Bronchial epithelial cell (primary cell): ENCODE measurements around the gene VIL1. TPM values are rescaled to one million over a fixed set of nuclear protein-coding genes. Genes with fewer than 3 reads are reported as not detected.

Experiments used
- DNase-seq: peaks from one replicate; pipeline ENCODE4 v3.0.0-alpha.2; 2010; ENCODE audit warnings: low read depth
- FAIRE-seq: peaks from 2 replicates; lab custom pipeline; 2011; peaks lifted over from hg19 to GRCh38; lab: Jason Lieb, UNC
- H3K27me3 ChIP-seq: 2 replicates; pipeline ENCODE4 v1.5.1; 2011; ENCODE audit warnings: low read length; ENCODE audit not compliant: control insufficient read depth, insufficient read depth
- H3K36me3 ChIP-seq: 2 replicates; pipeline ENCODE4 v1.5.1; 2011; ENCODE audit warnings: low read length; ENCODE audit not compliant: control insufficient read depth, insufficient read depth
- H3K4me3 ChIP-seq: 2 replicates; pipeline ENCODE4 v1.5.1; 2011; ENCODE audit warnings: mild to moderate bottlenecking, low read depth, low read length, control low read depth
- total RNA-seq: library from RNA; depleted of rRNA; stranded (reverse); fragments of >200 nt; gene quantifications from 2 replicates; pipeline ENCODE4 v1.2.1, GENCODE V29; 2014
- TF ChIP-seq, protein P1 (sequence below): IDR thresholded peaks from 2 replicates; pipeline ENCODE4 v1.5.1; 2011; ENCODE audit warnings: mild to moderate bottlenecking, moderate library complexity, low read length, control low read depth, inconsistent platforms; ENCODE audit not compliant: insufficient read depth, severe bottlenecking

Gene VIL1
- total RNA-seq, 1 donor from 2014 or later, result not detected

DNA sequence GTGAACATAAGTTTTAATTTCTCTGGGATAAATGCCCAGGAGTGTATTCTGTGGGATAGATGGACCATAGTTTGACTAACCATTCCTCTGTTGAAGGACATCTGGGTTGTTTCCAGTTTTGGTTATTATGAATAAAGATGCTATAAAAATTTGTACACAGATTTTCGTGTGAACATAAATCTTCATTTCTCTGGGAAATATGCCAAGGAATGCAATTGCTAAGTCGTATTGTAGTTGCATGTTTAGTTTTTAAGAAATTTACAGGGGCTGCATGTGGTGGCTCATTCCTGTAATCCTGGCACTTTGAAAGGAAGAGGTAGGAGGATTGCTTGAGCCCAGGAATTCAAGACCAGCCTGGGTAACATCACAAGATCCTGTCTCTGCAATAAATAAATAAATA, 43.7 kb upstream of the VIL1 start:
- no peak overlapping the region for H3K4me3 ChIP-seq
- no peaks in the 10 kb centered on the region for H3K27me3 ChIP-seq
- no peak for FAIRE-seq
- TF ChIP-seq, protein P1, sequence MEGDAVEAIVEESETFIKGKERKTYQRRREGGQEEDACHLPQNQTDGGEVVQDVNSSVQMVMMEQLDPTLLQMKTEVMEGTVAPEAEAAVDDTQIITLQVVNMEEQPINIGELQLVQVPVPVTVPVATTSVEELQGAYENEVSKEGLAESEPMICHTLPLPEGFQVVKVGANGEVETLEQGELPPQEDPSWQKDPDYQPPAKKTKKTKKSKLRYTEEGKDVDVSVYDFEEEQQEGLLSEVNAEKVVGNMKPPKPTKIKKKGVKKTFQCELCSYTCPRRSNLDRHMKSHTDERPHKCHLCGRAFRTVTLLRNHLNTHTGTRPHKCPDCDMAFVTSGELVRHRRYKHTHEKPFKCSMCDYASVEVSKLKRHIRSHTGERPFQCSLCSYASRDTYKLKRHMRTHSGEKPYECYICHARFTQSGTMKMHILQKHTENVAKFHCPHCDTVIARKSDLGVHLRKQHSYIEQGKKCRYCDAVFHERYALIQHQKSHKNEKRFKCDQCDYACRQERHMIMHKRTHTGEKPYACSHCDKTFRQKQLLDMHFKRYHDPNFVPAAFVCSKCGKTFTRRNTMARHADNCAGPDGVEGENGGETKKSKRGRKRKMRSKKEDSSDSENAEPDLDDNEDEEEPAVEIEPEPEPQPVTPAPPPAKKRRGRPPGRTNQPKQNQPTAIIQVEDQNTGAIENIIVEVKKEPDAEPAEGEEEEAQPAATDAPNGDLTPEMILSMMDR, result no peak
- H3K36me3 ChIP-seq, result no peaks in the 10 kb centered on the region
- no peak for DNase-seq

DNA sequence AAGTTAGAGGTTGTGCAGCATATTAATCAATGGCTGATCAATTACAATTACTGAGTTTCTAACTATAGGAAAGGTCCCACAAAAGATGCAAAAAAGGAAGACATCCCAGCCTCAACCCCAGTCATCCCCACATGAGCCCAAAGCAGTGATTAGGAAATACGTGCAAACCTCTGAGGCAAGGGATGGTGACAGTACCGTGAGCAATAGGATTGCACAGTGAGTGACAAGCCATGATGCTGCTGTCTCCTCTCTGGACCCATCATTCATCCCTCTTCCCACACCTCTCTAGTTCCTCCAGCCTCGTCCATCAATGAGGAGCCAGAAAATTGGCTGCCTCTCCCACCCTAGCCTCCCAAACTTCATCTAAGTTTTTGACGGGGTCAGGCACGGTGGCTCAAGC, 40.9 kb upstream of the VIL1 start:
- no peak for FAIRE-seq

DNA sequence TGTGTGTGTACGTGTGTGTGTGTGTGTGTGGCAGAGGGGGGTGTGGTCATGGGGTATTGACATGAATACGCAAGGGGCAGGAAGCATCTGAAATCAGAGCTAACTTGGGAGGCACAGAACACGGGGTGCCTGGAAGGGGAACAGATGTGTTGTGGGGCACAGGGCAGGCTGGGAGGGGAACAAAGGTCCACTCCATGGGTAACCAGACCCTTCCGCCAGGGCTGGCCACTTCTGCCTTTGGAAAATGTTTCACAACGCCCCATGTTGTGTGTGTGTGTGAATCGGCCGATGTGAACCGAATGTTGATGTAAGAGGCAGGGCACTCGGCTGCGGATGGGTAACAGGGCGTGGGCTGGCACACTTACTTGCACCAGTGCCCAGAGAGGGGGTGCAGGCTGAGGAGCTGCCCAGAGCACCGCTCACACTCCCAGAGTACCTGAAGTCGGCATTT, 37.0 kb upstream of the VIL1 start, which contains the start of gene SLC11A1:
Gene SLC11A1, plus strand, starts transcription at position 358 of the 451 bp plus-strand sequence. CDS start 96 bp downstream, outside the sequence.
- FAIRE-seq (no peak), DNase-seq (no peak)
- H3K36me3 ChIP-seq, result no peaks in the 10 kb centered on the region
- TF ChIP-seq, protein P1, result no peak
- H3K27me3 ChIP-seq, result peaks cover 3% of the 10 kb centered on the region
- H3K4me3 ChIP-seq, result no peak within 1 kb of the TSS

More for the DNA sequence above, 40.9 kb upstream of the VIL1 start:
- DNase-seq, result no peak
- Histone ChIP-seq H3K27me3 (peaks cover 3% of the 10 kb centered on the region), H3K36me3 (no peaks in the 10 kb centered on the region), H3K4me3 (no peak overlapping the region)
- TF ChIP-seq, protein P1, result no peak

DNA sequence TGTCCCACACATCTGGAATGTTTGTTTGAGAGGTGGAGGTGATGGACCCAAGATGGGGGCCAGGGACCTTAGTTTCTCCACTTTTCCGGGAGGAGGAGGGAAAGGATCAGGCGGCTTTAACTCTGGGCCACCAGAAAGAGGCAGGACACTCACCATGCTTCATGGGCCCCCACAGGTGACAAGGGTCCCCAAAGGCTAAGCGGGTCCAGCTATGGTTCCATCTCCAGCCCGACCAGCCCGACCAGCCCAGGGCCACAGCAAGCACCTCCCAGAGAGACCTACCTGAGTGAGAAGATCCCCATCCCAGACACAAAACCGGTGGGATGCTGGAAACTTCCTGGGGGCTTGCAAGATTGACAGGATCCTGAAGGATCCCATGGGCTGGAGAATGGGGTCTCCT, 36.1 kb upstream of the VIL1 start:
- Histone ChIP-seq H3K36me3 (no peaks in the 10 kb centered on the region), H3K4me3 (no peak overlapping the region), H3K27me3 (peaks cover 3% of the 10 kb centered on the region)
- TF ChIP-seq, protein P1, result no peak
- no peak for FAIRE-seq
- no peak for DNase-seq

DNA sequence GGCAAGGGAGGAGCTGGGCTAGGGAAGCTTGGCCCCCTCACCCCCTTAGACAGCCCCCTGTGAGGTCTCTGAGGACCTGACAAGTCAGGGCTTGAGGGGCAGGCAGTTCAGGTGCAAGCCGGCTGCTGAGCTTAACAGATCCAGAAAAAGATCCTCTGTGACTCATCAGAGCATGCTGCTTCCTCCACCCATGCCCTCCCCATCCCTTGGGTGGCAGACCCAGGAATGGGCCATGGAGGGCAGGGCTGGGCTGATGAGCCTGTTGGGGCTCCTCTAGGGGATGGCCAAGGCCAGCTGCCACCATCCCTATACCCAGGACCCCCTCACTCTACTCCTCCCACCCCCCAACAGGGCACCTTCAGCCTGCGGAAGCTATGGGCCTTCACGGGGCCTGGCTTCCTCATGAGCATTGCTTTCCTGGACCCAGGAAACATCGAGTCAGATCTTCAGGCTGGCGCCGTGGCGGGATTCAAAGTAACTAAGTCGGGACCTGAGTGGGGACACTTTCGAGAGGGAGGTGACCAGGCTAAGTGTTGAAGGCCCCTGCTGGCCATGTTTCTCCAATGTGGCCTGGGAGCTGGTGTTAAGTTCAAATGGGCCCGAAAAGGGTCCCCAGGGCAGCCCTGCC, 34.9 kb upstream of the VIL1 start:
- DNase-seq, result peak; percentile 77
- Histone ChIP-seq H3K4me3 (no peak overlapping the region), H3K27me3 (peaks cover 3% of the 10 kb centered on the region), H3K36me3 (no peaks in the 10 kb centered on the region)
- no peak for FAIRE-seq
- TF ChIP-seq, protein P1, result no peak
